Right lung (tissue), 10 donors: ENCODE results near the gene CROCC. TPM values are rescaled to one million over a fixed set of nuclear protein-coding genes. Genes with fewer than 3 reads are reported as not detected.
"Not testable (repeated sequence)": the region's sequence is repeated elsewhere in the genome, so short reads cannot be mapped to it uniquely, and the experiment has no call there.

Experiments used
- DNase-seq, 2 donors: peaks; one replicate each; pipeline ENCODE4 v3.0.0-alpha.2; 2013
- long read RNA-seq, 8 donors: transcript quantifications; one replicate each; lab custom pipeline, GENCODE V29; 2026
- polyA plus RNA-seq, 5 donors: library from polyadenylated mRNA; unstranded; fragments of 120-200 nt; gene quantifications; one replicate each; pipeline versions ENCODE4 v1.2.1 to v1.2.3, GENCODE V29; 2013; ENCODE audit warnings: inconsistent platforms in 1 of 5, low replicate concordance in 1 of 5; ENCODE audit not compliant: insufficient read length in 5 of 5, insufficient read depth in 1 of 5

CROCC gene
- 10 to 100 TPM; 35.2 to 71.3 (median 54.3) TPM for polyA plus RNA-seq
- long read RNA-seq, donor 1, partial matches to known transcripts: 8 of 9 reads
- long read RNA-seq, donor 1, other reads (novel, unspliced or antisense): 0 of 9 reads
- long read RNA-seq, donor 2, partial matches to known transcripts: 313 of 567 reads
- long read RNA-seq, donor 2, other reads (novel, unspliced or antisense): 254 of 567 reads
- long read RNA-seq, donor 3, partial matches to known transcripts: 156 of 171 reads
- long read RNA-seq, donor 3, other reads (novel, unspliced or antisense): 15 of 171 reads
- long read RNA-seq, donor 4, partial matches to known transcripts: 300 of 500 reads
- long read RNA-seq, donor 4, other reads (novel, unspliced or antisense): 200 of 500 reads
- long read RNA-seq, donor 5, partial matches to known transcripts: 555 of 708 reads
- long read RNA-seq, donor 5, other reads (novel, unspliced or antisense): 153 of 708 reads
- long read RNA-seq, donor 6, partial matches to known transcripts: 560 of 701 reads
- long read RNA-seq, donor 6, other reads (novel, unspliced or antisense): 141 of 701 reads
- long read RNA-seq, donor 7, partial matches to known transcripts: 27 of 27 reads
- long read RNA-seq, donor 7, other reads (novel, unspliced or antisense): 0 of 27 reads
- long read RNA-seq, donor 8, partial matches to known transcripts: 93 of 248 reads
- long read RNA-seq, donor 8, other reads (novel, unspliced or antisense): 155 of 248 reads

GRCh38 chr1:16921391-16922185 lies at the start of gene CROCC:
TSS of gene CROCC (plus strand) at chr1:16921931. CDS start at chr1:16922019, 88 bp downstream.
- peak in 1 of 2 donors; percentile 60 for DNase-seq

- peak in 1 of 2 donors; percentile 79 for DNase-seq
These were observed 49.3 kb upstream of the CROCC start for GRCh38 chr1:16872152-16873075.

DNA sequence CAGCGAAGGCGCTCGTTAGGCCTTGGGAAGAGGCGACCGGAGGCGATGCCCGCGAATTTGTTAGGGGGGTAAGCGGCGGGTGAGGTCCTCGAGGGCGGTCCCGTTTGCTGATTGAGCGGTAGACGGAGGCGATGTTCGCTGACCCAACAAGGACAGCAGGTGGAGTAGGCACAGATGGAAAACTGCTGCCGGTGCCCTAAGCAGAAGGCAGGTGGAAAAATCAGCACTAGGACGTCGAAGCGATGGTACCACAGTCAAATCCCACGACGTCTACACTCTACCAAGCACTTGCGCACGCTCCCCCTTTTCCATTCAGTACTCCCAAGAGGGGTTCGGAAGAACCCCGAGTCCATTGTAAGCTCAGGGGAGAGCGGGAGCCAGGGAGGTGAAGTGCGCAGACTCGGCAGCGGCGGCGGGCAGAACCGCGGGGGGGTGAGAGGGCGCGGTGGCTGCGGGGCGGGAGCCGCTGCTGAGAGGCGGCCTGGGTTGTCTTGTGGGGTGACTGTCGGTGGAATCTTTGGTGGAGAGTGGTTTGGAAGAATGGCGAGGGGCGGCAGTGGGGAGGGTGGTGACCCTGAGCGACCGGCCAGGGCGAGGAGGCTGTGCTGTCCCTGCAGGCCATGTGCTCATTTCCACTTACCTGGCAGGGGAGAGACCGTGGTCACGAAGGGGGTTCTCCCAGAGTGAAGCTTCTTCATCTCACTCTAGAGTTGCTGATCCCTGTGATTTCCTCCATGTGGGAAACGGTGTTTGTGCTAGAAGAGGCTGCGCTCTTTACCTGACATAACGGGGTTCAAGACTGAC lies 48.5 kb upstream of the CROCC start:
- not testable (repeated sequence) for DNase-seq

DNA sequence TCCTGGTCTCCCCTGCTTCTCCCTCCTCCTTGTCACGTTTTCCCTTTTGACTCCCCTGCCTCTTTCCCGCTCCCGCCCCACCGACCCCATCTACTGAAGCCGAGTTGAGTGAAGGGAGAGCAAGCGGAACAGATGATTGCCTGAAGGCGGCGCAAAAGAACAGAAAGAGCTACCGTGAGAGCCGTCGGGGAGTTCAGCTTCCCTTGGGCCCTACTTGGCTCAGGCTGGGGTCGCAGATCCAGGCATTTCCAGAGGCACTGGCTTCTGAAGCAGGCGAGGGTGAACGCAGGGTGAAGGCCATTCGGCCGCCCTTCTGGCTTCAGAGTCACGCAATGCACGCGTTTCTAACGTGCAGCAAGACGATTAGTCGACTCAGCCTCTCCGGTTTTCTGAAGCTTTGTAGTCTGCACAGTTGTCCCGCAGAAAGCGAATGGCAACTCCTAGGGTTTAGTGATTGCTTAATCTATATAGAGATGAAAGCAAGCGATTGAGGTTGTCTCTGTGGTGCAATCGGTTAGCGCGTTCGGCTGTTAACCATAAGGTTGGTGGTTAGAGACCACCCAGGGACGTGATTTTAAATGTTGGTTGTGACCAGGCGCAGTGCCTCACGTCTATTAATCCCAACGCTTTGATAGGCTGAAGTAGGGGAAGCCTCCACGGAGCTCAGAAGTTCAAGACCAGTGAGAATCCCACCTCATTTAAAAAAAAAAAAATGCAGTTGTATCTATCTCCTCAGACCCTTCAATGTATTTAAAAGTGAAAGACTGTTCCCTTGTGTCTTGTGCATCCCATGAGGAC lies 46.6 kb upstream of the CROCC start:
- DNase-seq: not testable (repeated sequence)

- DNase-seq: not testable (repeated sequence)
These were observed 40.0 kb upstream of the CROCC start for GRCh38 chr1:16881742-16882141.

GRCh38 chr1:16882986-16883385 lies 38.7 kb upstream of the CROCC start:
- no peak for DNase-seq

DNA sequence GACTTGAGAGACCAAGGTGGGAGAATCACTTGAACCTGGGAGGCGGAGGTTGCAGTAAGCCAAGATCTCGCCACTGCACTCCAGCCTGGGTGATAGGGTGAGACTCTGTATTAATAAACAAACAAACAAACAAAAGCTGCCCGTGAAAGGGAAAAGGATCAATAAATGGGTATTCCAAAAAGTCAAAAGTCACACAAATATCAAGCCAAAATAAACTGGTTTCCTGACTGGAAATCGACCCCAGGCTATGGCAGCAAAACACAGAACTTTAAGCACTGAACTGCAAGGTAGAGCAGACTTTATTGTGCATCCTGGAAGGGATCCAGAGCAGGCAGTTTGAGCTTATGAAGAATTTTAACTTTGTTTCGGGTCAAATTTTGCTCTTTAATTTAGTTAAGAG lies 37.2 kb upstream of the CROCC start:
- not testable (repeated sequence) for DNase-seq

DNA sequence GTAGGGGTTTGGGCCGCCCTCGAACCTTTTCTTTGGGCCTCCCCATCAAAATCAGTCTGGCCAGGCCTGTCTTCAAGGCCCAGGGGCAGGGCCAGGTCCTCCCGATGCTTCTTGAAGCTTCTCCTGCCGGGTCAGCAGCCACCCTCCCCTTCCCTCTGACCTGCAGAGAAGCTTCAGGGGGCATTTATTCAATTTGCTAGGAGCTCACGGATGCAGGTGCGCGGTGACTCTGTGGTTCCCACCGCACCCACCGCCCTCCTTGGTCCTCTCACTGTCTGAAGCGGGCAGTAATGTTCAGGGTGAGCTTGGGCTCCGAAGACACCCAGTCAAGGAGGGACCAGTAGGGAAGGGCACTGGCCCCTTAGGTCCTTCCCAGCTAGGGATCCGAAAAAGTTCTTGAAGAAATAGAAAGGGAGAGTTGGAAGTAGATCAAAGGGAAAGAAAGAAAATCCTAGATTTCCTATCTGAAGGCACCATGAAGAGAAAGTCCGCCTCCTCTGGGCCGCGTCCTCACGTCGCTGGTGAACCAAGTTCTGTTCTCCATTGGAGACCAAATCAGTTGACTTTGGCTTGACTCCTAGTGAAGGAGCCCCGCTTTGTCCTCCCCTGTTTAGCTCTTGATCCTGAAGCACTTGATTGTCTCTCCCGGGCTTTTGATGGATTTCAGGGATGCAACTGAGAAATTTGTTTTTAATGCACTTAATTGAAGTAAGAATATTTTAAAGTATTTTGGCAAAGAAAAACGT lies 34.7 kb upstream of the CROCC start:
- no peak for DNase-seq

- peak; percentile 73 to 92 for DNase-seq
These were observed 32.6 kb upstream of the CROCC start for GRCh38 chr1:16888860-16889816.

GRCh38 chr1:16890539-16891021 lies 31.2 kb upstream of the CROCC start:
- DNase-seq: not testable (repeated sequence)

DNA sequence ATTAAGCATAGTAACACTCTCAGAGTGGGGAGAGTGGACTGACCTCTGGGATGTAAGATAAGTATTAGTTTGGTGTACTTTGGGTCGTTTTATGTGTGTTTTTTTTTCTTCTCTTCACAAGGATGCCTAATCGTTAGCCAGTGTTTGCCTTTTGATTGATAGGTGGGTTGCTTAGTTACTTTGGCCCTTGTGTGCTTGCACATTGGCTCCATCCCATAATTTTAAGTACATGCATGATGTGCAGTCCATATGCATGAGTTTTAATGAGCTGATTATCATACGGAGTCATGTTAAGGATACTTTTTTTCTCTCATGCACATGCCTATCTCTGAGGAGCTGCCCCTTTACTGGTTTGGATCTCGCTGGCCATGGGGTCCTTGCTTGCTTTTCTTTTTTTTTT lies 30.7 kb upstream of the CROCC start:
- DNase-seq: not testable (repeated sequence)

DNA sequence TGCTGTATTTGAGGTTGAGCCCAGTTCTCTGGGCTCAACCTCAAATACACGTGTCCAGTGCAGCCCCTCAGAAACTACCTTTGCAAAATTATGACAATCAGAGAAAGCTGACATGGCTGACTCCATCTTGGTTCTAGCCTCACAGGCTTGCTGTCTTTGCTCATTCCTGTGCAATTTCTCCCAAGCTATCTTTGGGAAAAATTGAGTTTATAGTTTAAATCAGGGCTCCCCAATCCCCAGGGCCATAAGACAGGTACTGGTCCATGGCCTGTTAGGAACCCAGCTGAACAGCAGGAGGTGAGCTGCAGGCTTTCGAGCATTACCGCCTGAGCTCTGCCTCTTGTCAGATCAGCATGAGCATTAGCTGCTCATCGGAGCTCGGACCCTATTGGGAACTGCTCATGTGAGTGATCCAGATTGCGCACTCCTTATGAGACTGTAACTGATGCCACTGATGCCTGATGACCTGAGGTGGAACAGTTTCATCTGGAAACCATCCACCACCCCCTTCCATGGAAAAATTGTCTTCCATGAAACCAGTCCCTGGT lies 28.7 kb upstream of the CROCC start:
- DNase-seq: not testable (repeated sequence)

DNA sequence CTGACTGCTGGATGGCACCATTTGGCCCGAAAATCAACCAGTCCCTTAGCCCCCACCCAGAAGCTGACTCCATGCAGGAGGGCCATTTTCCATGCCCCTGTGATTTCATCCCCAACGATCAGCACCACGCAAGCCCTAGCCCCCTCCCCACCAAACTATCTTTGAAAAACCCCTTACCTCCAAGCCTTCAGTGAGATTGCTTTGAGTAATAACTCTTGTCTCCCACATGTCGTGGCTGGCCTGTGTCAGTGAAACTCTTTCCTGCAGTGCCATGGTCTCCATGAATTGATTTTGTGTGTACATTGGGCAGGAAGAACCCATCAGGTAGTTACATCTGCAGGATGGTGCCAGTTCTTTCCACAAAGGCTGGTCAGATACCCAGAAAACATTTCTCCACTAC lies 27.9 kb upstream of the CROCC start:
- DNase-seq: not testable (repeated sequence)

DNA sequence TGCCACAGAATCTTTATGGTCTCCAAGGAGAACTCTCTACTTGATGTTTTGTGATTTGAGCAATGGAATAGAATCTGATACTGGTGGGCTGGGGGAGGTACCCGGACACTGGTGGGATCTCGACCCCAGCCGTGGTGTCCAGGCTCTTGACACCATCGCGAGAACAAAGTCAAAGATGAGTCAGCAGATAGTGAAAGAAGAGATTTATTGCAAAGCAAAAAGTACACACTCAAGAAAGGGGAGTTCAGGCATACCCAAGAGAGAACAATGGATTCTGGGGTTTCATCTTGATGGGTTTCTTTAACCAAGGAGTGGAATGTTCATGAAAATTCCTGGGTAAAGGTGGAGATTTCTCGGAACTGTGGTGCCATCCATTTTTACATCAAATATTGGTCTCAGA lies 27.4 kb upstream of the CROCC start:
- DNase-seq: not testable (repeated sequence)

- DNase-seq: peak in 1 of 2 donors; percentile 45
These were observed 26.5 kb upstream of the CROCC start for GRCh38 chr1:16895233-16895597.

DNA sequence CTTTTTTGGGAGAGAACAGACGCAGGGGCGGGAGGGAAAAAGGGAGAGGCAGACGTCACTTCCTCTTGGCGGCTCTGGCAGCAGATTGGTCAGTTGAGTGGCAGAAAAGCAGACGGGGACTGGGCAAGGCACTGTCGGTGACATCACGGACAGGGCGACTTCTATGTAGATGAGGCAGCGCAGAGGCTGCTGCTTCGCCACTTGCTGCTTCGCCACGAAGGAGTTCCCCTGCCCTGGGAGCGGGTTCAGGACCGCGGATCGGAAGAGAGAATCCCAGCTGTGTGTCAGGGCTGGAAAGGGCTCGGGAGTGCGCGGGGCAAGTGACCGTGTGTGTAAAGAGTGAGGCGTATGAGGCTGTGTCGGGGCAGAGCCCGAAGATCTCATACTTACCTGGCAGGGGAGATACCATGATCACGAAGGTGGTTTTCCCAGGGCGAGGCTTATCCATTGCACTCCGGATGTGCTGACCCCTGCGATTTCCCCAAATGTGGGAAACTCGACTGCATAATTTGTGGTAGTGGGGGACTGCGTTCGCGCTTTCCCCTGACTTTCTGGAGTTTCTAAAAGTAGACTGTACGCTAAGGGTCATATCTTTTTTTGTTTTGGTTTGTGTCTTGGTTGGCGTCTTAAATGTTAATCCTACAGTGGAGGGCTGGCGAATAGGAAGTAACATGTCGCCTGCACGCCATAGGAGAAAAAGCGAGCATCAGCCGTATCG lies 26.0 kb upstream of the CROCC start, which contains the start of gene RNU1-2:
TSS of gene RNU1-2 (plus strand) at position 383 of the 718 bp plus-strand sequence.
- peak; percentile 93 to 96 for DNase-seq
